Psoas muscle (tissue), 8 donors: ENCODE data around the gene TMEM234. TPM values are rescaled to one million over a fixed set of nuclear protein-coding genes. Genes with fewer than 3 reads are reported as not detected.

Source experiments
- ATAC-seq, 4 donors: fragments of 200-7000 bp; cut with Tn5 transposase; one replicate each; pipeline ENCODE4 v1.9.1; 2020; ENCODE audit warnings: moderate library complexity in 3 of 4, mild to moderate bottlenecking in 2 of 4
- DNase-seq, 2 donors: peaks; one replicate each; pipeline ENCODE4 v3.0.0-alpha.2; 2020
- H3K27ac ChIP-seq: fragments of 200-600 bp; one replicate; pipeline ENCODE4 v1.8.0; 2022
- H3K27me3 ChIP-seq, 3 donors: fragments of 200-600 bp in 1 of 3; one replicate each; pipeline versions ENCODE4 v1.6.1 to v1.8.0; 2013 to 2022; ENCODE audit warnings: low read length in 2 of 3, mild to moderate bottlenecking in 2 of 3, moderate library complexity in 1 of 3; ENCODE audit not compliant: insufficient read depth in 3 of 3
- H3K36me3 ChIP-seq, 2 donors: fragments of 200-600 bp in 1 of 2; one replicate each; pipeline versions ENCODE4 v1.6.1 to v1.8.0; 2013 to 2022; ENCODE audit warnings: low read depth in 1 of 2, mild to moderate bottlenecking in 1 of 2, moderate library complexity in 1 of 2; ENCODE audit not compliant: insufficient read depth in 1 of 2
- H3K4me1 ChIP-seq: fragments of 200-600 bp; one replicate; pipeline ENCODE4 v1.8.0; 2022
- H3K4me3 ChIP-seq: fragments of 200-600 bp; one replicate; pipeline ENCODE4 v1.8.0; 2022; ENCODE audit warnings: mild to moderate bottlenecking
- H3K9me3 ChIP-seq: fragments of 200-600 bp; one replicate; pipeline ENCODE4 v1.8.0; 2022
- WGBS, 3 donors: extraction: QIAGEN DNeasy Blood & Tissue Kit; methylation state at CpG; one replicate each; pipeline versions ENCODE4 v1.1.6 to v1.1.7; 2013; 5-methylcytosine and 5-hydroxymethylcytosine counted together
- intact Hi-C, 2 donors: fragments of 100-400 bp; cut with DNase I; formaldehyde crosslinking; loops; one replicate each; pipeline versions ENCODE4 v1.11.0 to v1.14.2; 2022
- polyA plus RNA-seq, 3 donors: library from polyadenylated mRNA; stranded (reverse); fragments of 200-250 nt; gene quantifications; one replicate each; pipeline ENCODE4 v1.2.3, GENCODE V29; 2013
- total RNA-seq, 4 donors: library from RNA; stranded (reverse); fragmentation: NEBNext Ultra II Directional in 2 of 4; extraction: Animal tissue kit (Norgen Biotek cat#: 25700) in 2 of 4; gene quantifications; one replicate each; pipeline versions ENCODE4 v1.2.1 to v1.2.4, GENCODE V29; 2021 to 2023
- TF ChIP-seq, protein P1 (sequence below): fragments of 200-600 bp; IDR thresholded peaks from one replicate; pipeline ENCODE4 v1.8.0; 2022; ENCODE audit warnings: antibody characterized with exemption
- donor health status: healthy with polysubstance abuse.
- donor health status: DM: no; HTN: no; CAD: no; lungs with moderate emphysema.
- donor health status: Bipolar disorder and iron deficiency.
- donor health status: healthy.
- donor health status: DM: yes; HTN: yes; CAD: no.
- donor health status: DM: no; HTN: no; CAD: no.
- donor health status: DM: no; HTN: no; CAD: no.
- donor health status: DM: yes; HTN: yes; CAD: no.

TMEM234 gene
- total and polyA plus RNA-seq, 7 donors = 2.6 to 9.8 (median 5.7) TPM

- WGBS, 3 donors = 72 to 84% (median 78%) methylated on average over 3 of the region's 3 CpGs
- ATAC-seq (no peak), DNase-seq (peak in 1 of 2 donors; percentile 44)
- TF ChIP-seq, protein P1, sequence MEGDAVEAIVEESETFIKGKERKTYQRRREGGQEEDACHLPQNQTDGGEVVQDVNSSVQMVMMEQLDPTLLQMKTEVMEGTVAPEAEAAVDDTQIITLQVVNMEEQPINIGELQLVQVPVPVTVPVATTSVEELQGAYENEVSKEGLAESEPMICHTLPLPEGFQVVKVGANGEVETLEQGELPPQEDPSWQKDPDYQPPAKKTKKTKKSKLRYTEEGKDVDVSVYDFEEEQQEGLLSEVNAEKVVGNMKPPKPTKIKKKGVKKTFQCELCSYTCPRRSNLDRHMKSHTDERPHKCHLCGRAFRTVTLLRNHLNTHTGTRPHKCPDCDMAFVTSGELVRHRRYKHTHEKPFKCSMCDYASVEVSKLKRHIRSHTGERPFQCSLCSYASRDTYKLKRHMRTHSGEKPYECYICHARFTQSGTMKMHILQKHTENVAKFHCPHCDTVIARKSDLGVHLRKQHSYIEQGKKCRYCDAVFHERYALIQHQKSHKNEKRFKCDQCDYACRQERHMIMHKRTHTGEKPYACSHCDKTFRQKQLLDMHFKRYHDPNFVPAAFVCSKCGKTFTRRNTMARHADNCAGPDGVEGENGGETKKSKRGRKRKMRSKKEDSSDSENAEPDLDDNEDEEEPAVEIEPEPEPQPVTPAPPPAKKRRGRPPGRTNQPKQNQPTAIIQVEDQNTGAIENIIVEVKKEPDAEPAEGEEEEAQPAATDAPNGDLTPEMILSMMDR = no peak
- intact Hi-C loops = loop anchor here in 1 of 2 donors (2.0 kb wide), 1 partner anchor 18 kb away; no protein-coding TSS in a partner anchor
- H3K27ac ChIP-seq = peak overlapping the region; percentile 94
- no peaks in the 10 kb centered on the region for H3K9me3 ChIP-seq
- peak overlapping the region; percentile 88 for H3K4me3 ChIP-seq
- H3K4me1 ChIP-seq = peaks cover 54% of the 10 kb centered on the region
- H3K27me3 ChIP-seq = no peaks in the 10 kb centered on the region
- H3K36me3 ChIP-seq = peaks cover 17 to 49% of the 10 kb centered on the region in 2 donors
Observed at GRCh38 chr1:32198237-32199042, 23.7 kb downstream of the TMEM234 start.

DNA sequence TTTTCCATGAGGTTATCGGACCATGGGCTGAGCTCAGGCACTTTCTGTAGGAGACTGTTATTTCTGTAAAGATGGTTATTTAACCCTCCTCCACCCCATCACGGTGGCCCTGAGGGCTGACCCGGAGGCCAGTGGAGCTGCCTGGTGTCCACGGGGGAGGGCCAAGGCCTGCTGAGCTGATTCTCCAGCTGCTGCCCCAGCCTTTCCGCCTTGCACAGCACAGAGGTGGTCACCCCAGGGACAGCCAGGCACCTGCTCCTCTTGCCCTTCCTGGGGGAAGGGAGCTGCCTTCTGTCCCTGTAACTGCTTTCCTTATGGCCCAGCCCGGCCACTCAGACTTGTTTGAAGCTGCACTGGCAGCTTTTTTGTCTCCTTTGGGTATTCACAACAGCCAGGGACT is 24.3 kb downstream of the TMEM234 start:
- DNase-seq (peak in 1 of 2 donors; percentile 52), ATAC-seq (no peak)
- Histone ChIP-seq H3K27ac (peak overlapping the region; percentile 94), H3K36me3 (peaks cover 20 to 55% of the 10 kb centered on the region in 2 donors), H3K4me1 (peaks cover 54% of the 10 kb centered on the region), H3K27me3 (no peaks in the 10 kb centered on the region), H3K4me3 (no peak overlapping the region), H3K9me3 (no peaks in the 10 kb centered on the region)
- intact Hi-C loops = loop anchor here in 1 of 2 donors (2.0 kb wide), 1 partner anchor 17 kb away; no protein-coding TSS in a partner anchor
- 27 to 59% (median 32%) methylated on average over 6 of the region's 6 CpGs for WGBS, 3 donors
- TF ChIP-seq, protein P1 = no peak

- ATAC-seq (no peak), DNase-seq (peak in 1 of 2 donors; percentile 38)
- WGBS, 3 donors = 76 to 94% (median 93%) methylated on average over 1 of the region's 1 CpG
- peak overlapping the region; percentile 94 for H3K27ac ChIP-seq
- intact Hi-C loops = no loop called here
- H3K9me3 ChIP-seq = no peaks in the 10 kb centered on the region
- no peaks in the 10 kb centered on the region for H3K27me3 ChIP-seq
- TF ChIP-seq, protein P1 = no peak
- H3K36me3 ChIP-seq = peaks cover 20 to 63% of the 10 kb centered on the region in 2 donors
- H3K4me1 ChIP-seq = peaks cover 52% of the 10 kb centered on the region
- no peak overlapping the region for H3K4me3 ChIP-seq
Observed at GRCh38 chr1:32197074-32197473, 25.1 kb downstream of the TMEM234 start.

DNA sequence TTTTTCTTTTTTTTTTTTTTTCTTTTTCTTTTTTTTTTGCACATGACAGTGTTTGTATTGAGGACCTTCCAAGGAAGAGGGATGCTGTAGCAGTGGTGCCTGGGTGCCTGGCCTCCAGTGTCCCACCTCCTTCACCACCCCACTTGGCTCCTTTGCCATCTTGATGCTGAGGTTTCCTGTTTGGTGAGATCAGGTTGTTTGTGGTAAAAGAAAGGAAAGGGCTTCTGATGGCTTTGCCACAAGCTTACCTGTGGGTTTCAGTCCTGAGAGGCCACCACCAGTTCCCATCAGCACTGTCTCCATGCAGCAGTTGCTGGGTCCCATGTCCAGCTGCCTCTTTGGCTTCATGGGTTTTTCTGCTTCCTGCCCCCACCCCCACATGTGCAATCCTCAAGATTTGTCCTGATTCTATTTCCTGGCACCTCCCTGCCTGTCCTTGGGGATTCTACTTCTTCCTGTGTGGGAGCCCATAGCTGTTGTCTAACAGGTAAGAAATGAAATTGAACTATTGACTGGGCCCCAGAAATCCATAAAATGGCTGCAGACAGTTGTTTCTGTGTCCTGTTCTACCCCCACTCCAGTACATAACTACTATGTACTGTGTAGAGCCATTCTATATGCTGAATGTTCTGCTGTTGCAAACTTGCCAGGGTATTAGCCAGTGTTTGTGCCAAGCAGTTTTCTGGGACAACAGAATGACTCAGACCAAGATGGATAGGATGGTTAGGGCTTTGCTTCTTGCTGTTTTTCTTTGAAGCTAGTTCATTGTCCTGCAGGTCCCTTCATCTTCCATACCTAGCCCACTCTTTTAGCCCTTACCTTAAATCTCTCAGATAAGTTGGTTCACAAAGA is 26.0 kb downstream of the TMEM234 start:
- no peak overlapping the region for H3K4me3 ChIP-seq
- ATAC-seq (no peak), DNase-seq (peak in 1 of 2 donors; percentile 20)
- intact Hi-C loops = no loop called here
- H3K9me3 ChIP-seq = no peaks in the 10 kb centered on the region
- peak overlapping the region; percentile 94 for H3K27ac ChIP-seq
- H3K4me1 ChIP-seq = peaks cover 43% of the 10 kb centered on the region
- H3K36me3 ChIP-seq = peaks cover 26 to 72% of the 10 kb centered on the region in 2 donors
- no peaks in the 10 kb centered on the region for H3K27me3 ChIP-seq
- TF ChIP-seq, protein P1 = no peak
